ENCODE data around the gene ZNF326.
"Not testable (repeated sequence)": the region's sequence is repeated elsewhere in the genome, so short reads cannot be mapped to it uniquely, and the experiment has no call there.

The ZNF326 gene

DNA sequence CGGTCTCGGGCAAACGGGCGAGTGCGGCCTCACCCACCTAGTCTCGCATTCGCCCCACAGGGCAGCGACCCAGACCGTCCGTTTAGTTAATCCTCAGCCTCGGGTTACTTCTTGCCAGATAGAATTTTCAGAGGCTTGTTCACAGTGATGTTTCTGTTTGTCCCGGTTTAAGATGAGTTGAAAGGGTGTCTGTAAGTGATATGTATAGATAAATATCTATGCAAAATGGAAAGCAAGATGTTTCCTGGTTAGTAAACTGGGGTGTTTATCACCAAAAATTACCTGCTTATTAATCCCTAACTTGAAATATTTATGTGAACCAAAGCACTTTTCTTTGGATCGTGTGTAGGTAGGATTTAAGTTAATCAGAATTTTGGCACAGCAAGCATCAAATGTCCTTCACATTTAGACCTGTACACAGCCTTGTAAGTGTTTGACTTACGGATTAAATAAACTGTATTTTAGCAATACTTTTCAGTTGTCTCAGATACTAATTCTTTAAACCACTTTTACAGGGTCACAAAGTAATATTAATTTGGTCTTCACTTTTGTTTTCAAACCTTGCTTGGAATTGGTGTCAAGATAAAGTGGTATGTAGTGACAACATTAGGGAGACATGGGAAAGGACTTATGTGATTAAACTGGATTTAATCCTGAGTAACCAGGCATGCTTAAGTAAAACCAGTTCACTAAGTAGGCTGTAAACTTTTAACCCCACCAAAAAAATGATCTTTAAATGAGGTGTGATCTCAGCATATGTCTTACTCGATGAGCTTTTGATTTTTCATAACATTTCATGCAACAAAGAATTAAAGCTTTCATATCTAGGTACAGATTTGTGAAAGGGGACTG is 914 bp downstream of the ZNF326 start:
- peak in 1 of 3 donors; percentile 14 for DNase-seq (ENCODE audit: low read depth in 2 of 3, low spot score in 1 of 3)

DNA sequence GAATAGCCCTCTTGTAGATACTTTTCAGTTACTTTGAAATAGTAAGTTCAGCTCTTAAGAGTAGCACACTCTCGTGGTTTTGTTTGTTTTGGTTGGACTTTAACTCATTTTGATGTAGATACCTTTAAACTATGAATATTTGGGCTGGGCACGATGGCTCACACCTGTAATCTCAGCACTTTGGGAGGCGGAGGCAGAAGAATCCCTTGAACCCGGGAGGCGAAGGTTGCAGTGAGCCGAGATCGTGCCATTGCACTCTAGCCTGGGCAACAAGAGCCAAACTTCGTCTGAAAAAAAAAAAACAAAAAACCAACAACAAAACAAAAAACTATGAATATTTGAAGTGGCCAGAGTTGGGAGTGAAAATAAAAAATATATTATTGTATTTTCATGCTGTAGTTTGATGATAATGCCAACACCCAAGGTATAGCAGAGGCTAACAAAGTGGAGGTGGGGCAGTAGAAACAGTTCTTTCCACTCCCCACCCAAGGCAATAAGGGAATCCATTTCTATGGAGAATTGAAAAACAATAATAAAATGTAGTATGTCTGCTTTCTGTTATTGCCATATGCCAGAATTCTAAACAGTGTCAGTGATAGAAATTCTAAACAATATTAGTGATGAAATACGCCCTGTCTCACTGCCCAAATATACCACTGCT is 1.7 kb downstream of the ZNF326 start:
- DNase-seq (ENCODE audit: low read depth in 2 of 3, low spot score in 1 of 3) = no peak

DNA sequence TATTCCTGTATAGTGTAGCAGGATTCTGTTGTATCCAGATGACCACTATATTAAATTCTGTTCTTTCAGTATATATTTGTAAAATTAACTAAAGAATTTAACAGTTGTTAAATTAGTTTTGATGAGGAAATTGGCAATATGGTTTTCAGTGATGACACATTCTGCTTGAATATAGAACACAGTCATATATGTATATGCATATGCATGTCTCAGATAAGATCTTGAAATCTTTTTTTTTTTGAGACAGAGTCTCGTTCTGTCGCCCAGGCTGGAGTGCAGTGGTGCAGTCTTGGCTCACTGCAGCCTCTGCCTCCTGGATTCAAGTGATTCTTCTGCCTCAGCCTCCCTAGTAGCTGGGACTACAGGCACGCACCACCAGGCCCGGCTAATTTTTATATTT is 2.2 kb downstream of the ZNF326 start:
- not testable (repeated sequence) for DNase-seq (ENCODE audit: low read depth in 2 of 3, low spot score in 1 of 3)

DNA sequence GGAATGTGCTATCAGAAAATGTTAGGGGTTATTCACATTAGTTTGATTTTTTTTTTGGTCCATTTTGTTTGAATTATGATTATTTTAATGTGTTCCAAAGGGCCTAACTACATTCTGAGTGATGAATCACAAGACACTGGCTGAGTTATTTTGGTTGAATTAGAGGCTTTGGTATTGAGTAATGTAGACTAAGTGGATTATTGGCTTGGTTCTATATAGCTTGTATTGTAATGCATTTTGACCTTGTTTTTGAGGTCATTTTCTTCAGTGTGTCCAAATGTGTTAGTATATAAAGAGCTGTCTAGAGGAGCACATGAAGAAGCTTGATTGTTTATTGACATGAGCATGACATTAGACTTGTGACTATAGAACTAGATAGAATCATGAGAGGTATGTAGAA is 3.4 kb downstream of the ZNF326 start:
- DNase-seq (ENCODE audit: low read depth in 2 of 3, low spot score in 1 of 3) = no peak

DNA sequence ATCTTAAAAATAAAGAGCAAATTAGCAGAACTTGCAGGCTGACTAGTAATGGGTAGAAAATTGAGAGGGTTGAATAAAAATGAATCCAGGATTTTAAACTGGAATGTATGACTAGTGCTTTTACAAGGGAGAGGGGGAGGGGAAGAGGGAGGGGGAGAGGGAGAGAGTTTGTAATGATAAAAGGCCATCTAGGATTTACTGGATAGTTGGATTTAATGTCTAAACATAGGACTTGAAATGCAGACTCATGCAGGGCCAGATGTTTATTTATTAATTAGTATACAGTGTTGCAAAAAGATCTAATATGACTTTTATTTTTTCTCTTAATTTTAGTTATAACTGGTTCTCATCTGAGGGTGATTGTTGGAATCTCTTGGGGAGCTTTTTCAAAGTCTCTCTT is 4.3 kb downstream of the ZNF326 start:
- DNase-seq (ENCODE audit: low read depth in 2 of 3, low spot score in 1 of 3) = no peak

DNA sequence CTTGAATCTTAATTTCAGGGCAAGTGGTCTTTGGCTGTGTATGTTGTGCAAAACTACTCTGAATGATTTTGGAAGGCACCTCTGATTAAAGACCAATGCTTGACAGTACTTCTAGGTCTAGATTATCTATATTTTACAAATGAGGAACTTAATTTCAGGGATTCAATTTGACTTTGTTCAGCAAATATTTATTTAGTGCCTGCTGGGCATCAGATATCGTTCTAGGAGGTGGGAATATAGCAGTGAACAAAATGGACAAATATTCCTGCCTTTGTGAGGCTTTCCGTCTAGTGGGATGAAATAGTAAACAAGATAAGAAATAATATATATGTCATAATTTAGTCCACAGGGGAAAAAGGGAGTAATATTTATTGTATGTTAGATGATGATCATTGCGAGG is 4.7 kb downstream of the ZNF326 start:
- no peak for DNase-seq (ENCODE audit: low read depth in 2 of 3, low spot score in 1 of 3)

DNA sequence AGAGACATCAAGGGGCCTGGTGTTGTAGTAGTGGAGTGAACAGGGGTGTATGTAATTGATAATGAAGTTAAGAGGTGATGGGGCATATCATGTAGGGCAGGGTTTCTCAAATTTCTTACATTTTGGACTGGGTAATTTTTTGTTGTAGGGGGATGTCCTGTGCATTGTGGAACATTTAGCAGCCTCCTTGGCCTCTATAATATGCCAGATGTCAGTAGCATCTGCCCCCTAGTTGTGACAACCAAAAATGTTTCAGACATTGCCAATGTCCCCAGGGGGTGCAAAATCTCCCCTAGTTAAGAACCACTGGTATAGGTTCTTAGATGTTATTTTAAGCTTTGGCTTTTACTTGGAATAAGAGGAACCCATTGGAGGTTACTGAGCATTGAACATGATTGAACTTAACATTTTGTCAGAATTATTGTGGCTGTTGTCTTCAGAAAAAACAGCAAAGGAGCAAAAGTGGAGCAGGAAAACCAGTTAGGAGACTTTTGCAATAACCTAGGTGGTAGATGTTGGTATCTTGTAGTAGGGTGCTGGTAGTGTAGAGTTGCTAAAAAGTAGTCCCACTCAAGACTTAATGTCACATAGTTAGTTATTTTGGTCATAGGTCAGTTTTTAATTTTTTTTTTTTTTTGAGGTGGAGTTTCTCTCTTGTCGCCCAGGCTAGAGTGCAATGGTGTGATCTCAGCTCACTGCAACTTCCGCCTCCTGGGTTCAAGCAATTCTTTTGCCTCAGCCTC is 6.2 kb downstream of the ZNF326 start:
- DNase-seq (ENCODE audit: low read depth in 2 of 3, low spot score in 1 of 3) = no peak

DNA sequence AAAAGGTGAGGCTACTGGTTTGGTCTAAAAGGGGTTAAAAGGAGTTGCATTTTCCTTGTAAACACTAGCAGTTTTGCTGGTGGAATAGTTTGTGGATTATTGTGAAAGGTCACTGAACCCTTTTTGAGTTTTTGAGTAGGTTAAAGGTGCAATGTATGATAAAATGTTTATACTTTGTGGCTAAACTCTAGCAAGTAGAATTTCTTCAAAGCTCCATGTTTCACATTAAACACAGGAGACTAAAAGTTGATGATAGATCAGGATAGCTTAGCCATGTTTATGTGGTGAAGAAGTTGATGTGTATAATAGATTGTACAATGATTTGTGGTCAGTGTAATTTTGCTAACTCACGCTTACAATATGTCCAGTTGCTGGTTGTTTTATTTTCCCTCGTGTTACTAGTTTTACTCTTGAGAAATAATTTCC is 13.1 kb downstream of the ZNF326 start:
- no peak for DNase-seq (ENCODE audit: low read depth in 2 of 3, low spot score in 1 of 3)

DNA sequence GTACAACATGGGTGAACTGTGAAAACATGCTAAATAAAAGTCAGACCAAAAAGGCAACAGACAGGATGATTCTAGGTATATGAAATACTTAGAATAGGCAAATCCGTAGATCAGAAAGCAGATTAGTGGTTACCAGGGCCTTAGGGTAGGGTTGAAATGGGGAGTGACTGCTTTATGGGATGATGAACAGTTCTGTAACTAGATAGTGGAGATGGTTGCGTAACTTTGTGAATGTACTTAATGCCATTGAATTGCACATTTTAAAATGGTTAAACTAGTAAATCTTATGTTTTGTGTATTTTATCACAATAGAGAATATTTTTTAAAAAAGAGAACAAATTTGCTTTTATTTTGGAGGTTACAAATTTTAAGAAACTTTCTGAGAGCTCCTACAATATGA is 17.4 kb downstream of the ZNF326 start:
- no peak for DNase-seq (ENCODE audit: low read depth in 2 of 3, low spot score in 1 of 3)

DNA sequence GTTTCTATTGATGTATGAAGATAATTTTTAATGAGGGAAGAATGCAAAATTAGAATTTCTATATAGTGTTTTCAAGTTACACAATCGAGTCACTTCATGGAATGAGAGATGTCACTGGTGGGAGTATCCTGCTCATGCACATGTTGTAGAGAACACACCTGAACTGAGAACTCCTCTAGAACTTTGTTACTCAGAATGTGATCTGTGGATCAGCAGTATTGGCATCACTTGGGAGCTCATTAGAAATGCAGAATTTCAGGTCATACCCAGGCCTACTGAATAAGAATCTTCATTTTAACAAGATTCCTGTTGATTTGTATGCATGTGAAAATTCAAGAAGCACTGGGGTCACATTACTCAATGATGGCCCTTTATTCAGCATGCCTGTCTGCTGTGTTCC is 28.8 kb downstream of the ZNF326 start:
- DNase-seq (ENCODE audit: low read depth in 2 of 3, low spot score in 1 of 3) = no peak

DNA sequence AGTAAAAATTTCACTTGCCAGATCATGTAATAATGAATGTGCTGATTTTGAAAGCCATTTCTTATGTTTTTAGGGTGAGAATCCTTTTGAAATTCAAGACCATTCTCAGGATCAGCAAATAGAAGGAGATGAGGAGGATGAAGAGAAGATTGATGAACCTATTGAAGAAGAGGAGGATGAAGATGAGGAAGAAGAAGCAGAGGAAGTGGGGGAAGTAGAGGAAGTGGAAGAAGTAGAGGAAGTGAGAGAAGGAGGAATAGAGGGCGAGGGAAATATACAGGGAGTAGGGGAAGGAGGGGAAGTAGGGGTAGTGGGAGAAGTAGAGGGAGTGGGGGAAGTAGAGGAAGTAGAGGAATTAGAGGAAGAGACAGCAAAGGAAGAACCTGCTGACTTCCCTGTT is 32.4 kb downstream of the ZNF326 start:
- DNase-seq (ENCODE audit: low read depth in 2 of 3, low spot score in 1 of 3) = no peak

DNA sequence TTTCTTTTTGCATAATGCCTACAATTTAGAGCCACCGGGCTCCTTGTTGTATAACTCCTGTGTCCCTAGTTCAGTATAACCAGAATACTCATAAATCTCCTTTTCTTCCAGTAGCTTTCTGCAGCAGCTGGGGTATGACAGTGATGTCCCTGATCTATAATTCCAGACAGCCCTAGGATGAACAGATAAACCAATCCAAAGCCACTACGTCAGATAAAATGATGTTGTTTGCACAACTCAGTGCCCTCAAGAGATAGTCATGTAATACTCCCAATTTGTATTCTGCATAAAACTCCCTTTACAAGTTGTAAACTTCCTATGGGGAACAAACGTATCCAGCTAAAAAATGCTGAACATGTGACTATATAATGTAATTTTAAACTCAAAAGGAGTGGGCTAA is 44.7 kb downstream of the ZNF326 start:
- no peak for DNase-seq (ENCODE audit: low read depth in 2 of 3, low spot score in 1 of 3)

DNA sequence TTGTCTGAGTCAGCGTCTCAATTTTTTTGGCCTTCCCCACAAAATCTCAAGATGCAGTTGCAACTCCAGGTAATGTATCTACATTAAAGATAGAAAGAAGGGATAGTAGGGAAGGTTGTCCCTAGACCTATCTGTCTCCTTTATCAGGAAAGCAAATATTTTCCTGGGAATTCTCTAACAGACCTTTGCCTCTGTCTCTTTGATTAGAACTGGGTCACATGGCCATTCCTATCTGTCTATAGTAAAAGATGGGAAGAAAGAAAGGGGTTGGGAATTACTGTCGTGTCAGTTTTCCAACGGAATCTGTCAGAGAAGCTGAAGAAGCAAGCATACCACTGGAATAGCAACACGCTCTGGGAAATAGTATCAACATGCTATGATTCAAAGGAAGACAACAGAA is 48.7 kb downstream of the ZNF326 start:
- DNase-seq (ENCODE audit: low read depth in 2 of 3, low spot score in 1 of 3) = no peak

DNA sequence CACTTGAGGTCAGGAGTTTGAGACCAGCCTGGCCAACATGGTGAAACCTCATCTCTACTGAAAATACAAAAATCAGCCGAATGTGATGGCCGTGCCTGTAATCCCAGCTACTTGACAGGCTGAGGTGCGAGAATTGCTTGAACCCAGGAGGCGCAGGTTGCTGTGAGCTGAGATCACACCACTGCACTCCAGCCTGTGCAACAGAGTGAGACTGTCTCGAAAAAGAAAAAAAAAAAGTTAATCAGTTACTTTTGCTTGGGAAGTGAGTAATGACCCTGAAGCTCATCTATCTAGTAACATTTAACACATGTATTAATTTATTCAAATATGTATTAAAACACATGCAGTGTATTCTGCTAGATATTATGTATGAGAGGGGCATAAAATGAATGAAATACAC is 49.4 kb downstream of the ZNF326 start:
- no peak for DNase-seq (ENCODE audit: low read depth in 2 of 3, low spot score in 1 of 3)

DNA sequence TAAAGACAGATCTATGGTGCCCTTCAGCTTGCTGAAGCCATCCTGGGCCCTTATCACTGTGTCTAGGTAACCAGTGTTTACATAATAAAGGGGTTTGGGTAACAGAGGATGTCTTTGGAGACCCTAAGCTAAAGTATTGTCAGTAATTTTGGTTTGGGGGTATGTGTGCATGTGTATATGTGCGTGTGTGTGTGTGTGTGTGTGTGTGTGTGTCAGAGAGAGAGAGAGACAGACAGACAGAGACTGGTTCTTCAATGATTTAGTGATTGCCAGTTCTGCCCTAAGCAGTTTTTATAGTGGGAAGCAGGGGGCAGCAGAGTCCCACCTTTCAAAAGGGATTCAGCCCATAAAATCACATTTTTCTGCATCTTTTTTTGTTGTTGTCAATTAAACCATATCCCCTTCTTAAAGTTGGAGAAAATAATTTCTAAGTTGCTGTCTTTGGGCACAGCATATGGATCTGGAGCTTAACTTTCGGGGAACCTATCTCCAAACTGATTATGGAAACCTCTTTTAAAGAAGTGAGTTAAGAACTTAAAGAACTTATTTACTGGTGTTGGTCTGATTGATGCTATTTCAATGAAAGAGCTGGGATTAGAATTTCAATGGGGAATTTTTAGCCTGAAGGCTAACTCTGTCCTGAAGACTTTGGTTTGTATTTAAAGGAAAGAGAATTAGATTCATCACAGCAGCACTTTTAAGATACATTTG is 51.1 kb downstream of the ZNF326 start:
- peak in 1 of 3 donors; percentile 1 for DNase-seq (ENCODE audit: low read depth in 2 of 3, low spot score in 1 of 3)

DNA sequence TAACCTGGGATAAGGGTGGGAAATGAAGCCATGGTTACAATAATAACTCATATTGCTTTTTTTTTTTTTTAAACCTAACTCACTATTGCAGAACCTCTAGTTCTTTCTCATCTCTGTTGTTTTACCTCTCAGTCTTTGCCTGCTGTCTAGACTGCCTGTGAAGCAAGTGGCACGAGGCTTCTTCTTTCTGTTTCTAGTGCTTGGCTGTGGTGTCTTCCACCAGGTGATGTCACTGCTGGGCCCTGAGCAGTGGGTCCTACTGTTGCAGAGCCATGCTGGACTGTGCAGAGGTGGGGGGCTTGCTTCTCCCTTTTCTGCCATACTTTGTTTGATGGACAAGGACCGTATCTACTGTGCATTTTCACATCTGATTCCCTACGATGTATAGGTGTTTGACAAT is 51.7 kb downstream of the ZNF326 start:
- DNase-seq (ENCODE audit: low read depth in 2 of 3, low spot score in 1 of 3) = no peak

DNA sequence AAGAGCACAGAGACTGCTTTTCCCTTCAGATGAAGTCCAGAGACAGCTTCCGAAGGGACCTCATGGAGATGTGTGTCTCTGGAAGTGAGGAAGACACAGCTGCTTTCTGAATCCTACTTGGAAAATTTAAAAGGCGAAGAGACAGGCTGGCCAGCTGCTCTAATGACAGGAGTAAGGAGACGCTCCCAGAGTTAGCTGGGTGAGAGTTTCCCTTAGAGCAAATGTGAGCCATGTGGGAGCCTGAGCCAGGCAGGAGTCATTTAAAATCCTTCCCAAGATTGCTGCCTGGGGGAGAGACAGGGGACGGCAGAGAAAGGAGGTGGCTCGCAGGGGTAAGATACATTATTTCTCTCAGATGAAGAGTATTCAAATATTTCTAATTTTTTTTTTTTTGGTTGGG is 53.1 kb downstream of the ZNF326 start:
- no peak for DNase-seq (ENCODE audit: low read depth in 2 of 3, low spot score in 1 of 3)

DNA sequence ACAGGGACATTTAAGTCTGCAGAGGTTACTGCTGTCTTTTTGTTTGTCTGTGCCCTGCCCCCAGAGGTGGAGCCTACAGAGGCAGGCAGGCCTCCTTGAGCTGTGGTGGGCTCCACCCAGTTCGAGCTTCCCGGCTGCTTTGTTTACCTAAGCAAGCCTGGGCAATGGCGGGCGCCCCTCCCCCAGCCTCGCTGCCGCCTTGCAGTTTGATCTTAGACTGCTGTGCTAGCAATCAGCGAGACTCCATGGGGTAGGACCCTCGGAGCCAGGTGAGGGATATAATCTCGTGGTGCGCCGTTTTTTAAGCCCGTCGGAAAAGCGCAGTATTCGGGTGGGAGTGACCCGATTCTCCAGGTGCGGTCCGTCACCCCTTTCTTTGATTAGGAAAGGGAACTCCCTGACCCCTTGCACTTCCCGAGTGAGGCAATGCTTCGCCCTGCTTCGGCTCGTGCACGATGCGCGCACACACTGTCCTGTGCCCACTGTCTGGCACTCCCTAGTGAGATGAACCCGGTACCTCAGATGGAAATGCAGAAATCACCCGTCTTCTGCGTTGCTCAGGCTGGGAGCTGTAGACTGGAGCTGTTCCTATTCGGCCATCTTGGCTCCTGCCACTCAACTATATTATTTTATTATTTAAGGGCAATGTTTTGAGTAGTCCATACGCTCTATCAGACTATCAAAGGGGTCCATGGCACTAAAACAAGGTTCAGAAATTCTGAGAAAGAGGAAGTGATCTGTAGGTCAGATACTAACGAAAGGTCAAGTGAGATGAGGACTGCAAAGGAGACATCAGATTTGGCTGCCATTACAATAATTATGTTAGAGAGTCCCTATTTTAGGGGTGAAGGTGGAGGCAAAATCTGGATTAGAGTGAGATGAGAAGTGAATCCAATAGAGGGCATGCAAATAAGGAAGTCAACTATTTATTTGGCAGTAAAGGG is 68.1 kb downstream of the ZNF326 start:
- not testable (repeated sequence) for DNase-seq (ENCODE audit: low read depth in 2 of 3, low spot score in 1 of 3)

DNA sequence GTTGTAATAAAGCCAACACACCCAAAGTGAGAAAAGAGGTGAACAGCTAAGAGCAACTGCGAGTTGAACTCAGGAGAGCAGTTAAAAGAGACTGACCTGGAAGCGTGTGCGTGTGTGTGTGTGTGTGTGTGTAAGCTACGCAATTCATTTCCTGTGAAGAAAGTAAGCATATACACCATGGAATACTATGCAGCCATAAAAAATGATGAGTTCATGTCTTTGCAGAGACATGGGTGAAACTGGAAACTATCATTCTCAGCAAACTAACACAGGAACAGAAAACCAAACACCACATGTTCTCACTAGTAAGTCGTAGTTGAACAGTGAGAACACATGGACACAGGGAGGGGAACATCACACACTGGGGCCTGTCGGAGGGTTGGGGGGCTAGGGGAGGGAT is 69.2 kb downstream of the ZNF326 start:
- not testable (repeated sequence) for DNase-seq (ENCODE audit: low read depth in 2 of 3, low spot score in 1 of 3)

DNA sequence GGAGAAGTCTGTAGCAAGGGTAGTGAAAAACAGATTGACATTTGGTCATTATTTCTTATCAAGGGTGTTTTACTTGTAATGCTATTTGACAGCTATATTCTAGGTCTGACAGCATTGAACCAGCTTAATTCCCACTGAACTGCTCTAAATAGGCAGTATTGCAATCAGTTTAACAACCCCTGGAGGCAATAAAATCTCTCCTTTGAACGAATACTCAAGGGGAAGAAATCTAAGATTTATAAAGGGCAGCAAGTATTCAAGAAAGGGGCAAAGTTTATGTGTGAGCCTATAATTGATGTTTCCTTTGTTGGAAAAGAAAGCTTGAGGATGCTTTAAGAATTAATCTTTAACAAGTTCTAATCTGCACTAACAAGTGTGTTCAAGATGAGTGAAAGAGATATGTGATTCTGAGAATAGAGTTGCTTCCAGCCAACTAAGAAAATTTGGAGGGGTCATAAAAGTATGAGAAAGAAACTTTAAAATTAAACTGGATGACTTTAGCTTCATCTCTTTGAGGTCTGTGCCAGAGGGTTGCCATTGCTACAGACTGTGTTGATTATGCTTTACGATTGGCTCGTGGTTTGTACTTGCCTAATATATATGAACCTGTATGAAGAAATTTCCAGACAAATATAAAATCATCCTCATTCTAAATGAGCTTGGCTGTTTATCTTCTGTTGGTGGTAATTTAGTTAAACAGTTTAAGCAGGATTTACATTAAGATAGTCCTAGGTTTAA is 72.5 kb downstream of the ZNF326 start:
- DNase-seq (ENCODE audit: low read depth in 2 of 3, low spot score in 1 of 3) = no peak
